HG03095 (cell line): Measurements from ENCODE around the gene ANGEL2.
"Not testable (repeated sequence)": the region's sequence is repeated elsewhere in the genome, so short reads cannot be mapped to it uniquely, and the experiment has no call there.

Source experiments
- ATAC-seq: cut with Tn5 transposase; IDR thresholded peaks from one replicate; pipeline ENCODE4 v1.9.1; 2021; ENCODE audit warnings: moderate library complexity; ENCODE audit not compliant: unreplicated experiment

ANGEL2 gene

GRCh38 chr1:212977781-212978645 lies 37.7 kb downstream of the ANGEL2 start:
- peak; percentile 44 for ATAC-seq

GRCh38 chr1:212976586-212976985 lies 39.1 kb downstream of the ANGEL2 start:
- no peak for ATAC-seq

GRCh38 chr1:212975111-212975918 lies 40.4 kb downstream of the ANGEL2 start:
- ATAC-seq = no peak

- no peak for ATAC-seq
These were observed 41.0 kb downstream of the ANGEL2 start for GRCh38 chr1:212974711-212975110.

GRCh38 chr1:212973899-212974298 lies 41.8 kb downstream of the ANGEL2 start:
- ATAC-seq = no peak

- no peak for ATAC-seq
These were observed 42.2 kb downstream of the ANGEL2 start for GRCh38 chr1:212973426-212973825.

- ATAC-seq = no peak
These were observed 44.4 kb downstream of the ANGEL2 start for GRCh38 chr1:212971312-212971711.

- no peak for ATAC-seq
These were observed 45.6 kb downstream of the ANGEL2 start for GRCh38 chr1:212970085-212970484.

GRCh38 chr1:212968368-212968863 lies 47.3 kb downstream of the ANGEL2 start:
- peak; percentile 72 for ATAC-seq

GRCh38 chr1:212967801-212968200 lies 47.9 kb downstream of the ANGEL2 start:
- no peak for ATAC-seq

GRCh38 chr1:212966616-212967015 lies 49.1 kb downstream of the ANGEL2 start:
- ATAC-seq = no peak

- ATAC-seq = not testable (repeated sequence)
These were observed 50.7 kb downstream of the ANGEL2 start for GRCh38 chr1:212964993-212965392.

GRCh38 chr1:212964102-212964501 lies 51.6 kb downstream of the ANGEL2 start:
- no peak for ATAC-seq

GRCh38 chr1:212962509-212962908 lies 53.2 kb downstream of the ANGEL2 start:
- ATAC-seq = no peak

GRCh38 chr1:212960932-212961331 lies 54.7 kb downstream of the ANGEL2 start:
- no peak for ATAC-seq

GRCh38 chr1:212959266-212960220 lies 56.1 kb downstream of the ANGEL2 start:
- ATAC-seq = peak; percentile 81

GRCh38 chr1:212958175-212958574 lies 57.5 kb downstream of the ANGEL2 start:
- peak; percentile 22 for ATAC-seq

GRCh38 chr1:212957546-212957945 lies 58.1 kb downstream of the ANGEL2 start:
- no peak for ATAC-seq

GRCh38 chr1:212955961-212956620 lies 59.6 kb downstream of the ANGEL2 start:
- no peak for ATAC-seq

- ATAC-seq = no peak
These were observed 60.6 kb downstream of the ANGEL2 start for GRCh38 chr1:212955098-212955497.
